Hematopoietic multipotent progenitor cell (in vitro differentiated cells): ENCODE measurements around the gene HLA-B. TPM values are rescaled to one million over a fixed set of nuclear protein-coding genes. Genes with fewer than 3 reads are reported as not detected.

ENCODE experiments used
- DNase-seq, 3 donors: peaks; one replicate each; pipeline ENCODE4 v3.0.0-alpha.2; 2011 to 2015; ENCODE audit warnings: low read depth in 2 of 3, low spot score in 2 of 3
- total RNA-seq: library from RNA; depleted of rRNA; stranded (reverse); fragments of >200 nt; gene quantifications from one replicate; pipeline ENCODE4 v1.2.3, GENCODE V29; 2012

HLA-B gene
- total RNA-seq, 1 donor, result 2,264 TPM

DNA sequence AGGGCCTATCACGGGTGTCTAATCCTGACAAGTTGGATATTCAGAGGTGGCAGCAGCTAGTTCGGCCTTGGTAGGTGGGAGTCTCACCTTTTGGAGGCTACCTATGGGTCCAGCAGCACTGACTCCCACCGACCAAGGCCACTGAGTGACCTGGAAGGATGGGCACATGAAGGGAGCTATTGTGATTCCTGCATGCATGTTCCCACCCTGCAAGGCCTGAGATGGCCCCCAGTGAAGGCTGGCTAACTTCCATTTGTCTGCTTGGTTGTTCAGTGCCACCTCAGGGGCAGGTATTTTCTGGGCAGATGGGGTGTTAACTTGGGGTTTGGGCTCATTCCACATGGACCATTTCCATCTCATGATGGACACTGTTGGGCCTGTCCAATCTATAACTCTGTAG, 28.1 kb upstream of the HLA-B start:
- no peak for DNase-seq

DNA sequence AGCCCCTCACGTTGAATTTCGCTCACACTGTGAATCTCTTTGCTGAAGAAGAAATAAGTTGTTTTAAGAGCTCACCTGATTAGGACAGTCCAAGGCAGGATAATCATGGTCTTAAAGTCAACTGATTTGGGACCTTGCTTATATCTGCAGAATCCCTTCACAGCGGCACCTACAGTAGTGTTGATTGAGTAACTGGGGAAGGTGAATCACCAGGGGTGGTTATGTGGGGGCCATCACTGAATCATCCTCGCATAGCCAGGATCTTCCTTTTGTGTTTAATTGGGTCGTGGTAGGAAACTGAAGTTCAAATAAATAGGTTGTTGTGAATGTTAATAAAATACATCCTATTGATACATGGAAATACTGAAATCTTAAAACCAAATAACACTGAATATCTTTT, 26.2 kb upstream of the HLA-B start:
- DNase-seq, result no peak

DNA sequence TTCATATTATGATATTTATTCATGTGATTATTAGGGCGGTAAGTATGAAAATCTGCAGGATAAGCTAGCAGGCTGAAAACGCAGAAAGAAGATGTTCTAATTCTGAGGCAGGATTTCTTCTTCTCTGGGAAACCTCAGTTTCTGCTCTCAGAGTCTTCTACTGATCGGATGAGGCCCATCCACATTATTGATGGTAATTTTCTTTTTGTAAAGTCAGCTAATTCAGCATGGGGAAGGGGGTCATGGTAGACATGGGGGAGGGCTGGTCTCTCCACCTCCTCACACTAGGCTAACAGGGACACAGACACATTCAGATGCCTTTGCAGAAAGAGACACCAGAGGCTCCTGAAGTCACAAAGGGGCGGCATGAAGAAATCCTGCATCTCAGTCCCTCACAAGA, 24.7 kb upstream of the HLA-B start:
- no peak for DNase-seq

DNA sequence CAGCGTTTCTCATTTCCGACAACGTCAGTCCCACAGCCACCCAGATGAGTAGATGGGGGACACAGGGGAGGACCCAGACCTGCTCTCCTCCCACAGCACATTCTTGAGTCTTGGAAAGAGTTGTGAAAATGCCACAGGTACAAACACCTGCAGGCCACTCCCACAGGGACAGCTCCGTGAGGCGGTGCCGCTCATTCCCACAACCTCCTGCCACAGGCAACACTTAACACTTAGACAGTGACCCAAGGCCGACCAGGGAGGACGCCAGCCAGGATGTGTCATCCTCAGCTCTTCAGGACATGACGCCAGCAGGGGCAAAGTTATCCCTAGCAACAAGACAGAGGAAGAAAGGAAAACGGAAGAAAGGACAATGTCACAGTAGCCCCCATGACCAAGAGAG, 22.9 kb upstream of the HLA-B start:
- no peak for DNase-seq

DNA sequence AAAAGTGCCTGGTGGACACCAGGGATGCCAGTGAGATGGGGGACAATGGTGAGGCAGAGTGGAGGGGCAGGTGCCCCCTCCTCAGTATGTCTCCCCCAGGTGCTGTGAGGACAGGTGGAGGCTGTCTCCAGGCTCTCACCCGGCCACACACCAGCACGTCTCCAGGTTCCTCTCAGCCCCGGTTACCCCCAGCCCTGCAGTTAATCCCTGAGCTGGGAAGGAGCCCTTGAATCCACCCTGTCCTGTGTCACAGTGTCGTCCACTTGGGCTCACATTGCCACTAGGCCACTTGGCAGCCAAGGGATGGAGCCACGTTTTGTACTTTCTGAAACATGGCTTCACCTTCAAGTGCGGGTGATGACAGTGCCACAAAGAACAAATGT, 21.7 kb upstream of the HLA-B start:
- DNase-seq, result no peak

DNA sequence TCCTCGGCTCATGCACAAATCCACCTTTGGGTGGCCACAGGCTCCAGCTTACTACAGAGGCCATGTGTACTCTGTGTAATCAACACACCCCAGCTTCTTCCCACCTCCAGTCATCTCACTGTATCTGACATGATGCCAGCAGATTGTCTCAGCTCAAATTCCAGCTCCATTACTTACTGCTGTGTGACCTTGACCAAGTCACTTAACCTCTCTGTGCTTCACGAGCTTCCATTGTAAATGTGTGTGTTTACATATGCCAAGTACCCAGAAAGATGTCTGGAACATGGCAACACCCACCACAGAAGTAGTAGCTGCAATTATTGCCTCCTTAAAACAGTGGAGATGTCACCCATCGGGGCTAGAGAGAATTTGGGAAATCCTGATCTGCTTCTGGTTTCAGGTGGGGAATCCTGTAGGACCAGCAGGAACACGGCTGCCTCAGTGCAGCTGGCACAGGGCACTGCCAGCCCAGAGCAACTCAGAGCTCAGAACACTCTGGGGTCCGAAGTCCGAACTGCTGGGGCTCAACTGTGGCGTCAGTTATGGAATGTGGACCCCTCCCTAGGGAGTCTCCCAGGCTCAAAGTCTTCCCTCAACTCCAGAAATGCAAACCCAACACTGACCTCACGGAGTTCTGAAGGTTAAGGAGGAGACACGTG, 21.2 kb upstream of the HLA-B start:
- no peak for DNase-seq

DNA sequence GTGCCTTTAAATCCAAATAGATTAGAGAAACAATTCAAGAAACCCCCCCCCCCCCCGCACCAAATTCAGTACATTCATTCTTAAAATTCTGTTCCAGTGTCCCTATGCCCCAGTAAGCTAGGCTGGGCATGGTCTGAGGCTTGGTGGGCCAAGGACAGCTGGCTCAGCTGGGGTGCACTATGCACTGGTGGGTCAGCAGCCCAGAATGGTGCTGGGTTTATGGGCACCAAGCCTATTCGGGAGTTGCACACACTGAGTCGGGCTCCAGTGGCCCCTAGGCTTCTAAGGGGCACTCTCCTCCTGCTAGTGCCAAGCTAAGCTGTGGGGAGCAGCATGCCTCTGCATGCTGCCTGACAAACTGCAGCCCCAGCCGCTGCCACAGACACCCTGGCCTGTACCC, 20.1 kb upstream of the HLA-B start:
- no peak for DNase-seq

DNA sequence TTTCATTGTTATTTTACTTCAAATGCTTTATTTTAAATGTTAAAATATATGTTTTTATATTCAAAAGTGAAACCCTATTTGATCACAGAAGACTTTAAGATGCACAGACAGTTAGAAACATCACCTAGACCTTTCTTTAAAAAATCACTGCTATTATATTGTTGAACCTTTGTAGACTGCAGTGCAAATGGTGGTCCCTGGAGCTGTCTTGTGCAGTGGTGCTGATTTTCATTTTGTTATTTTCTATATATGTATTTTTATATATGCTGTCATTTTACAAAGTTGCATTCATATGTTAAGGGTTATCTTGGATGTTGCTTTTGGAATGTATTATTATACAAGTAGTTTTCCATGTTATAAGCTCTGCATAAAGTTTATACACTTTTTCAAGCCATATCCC, 18.7 kb upstream of the HLA-B start:
- no peak for DNase-seq

DNA sequence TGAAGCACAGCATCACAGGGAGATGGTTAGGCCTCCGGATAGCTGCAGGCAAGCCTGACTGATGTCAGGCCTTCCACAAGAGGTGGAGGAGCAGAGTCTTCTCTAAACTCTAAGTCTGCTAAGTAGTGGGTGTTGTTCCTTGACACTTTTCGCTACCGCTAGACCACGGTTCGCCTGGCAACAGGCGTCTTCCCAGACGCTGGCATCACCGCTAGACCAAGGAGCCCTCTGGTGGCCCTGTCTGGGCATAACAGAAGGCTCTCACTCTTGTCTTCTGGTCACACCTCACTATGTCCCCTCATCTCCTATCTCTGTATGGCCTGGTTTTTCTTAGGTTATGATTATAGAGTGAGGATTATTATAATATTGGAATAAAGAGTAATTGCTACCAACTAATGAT, 17.1 kb upstream of the HLA-B start:
- peak in 1 of 3 donors; percentile 34 for DNase-seq

DNA sequence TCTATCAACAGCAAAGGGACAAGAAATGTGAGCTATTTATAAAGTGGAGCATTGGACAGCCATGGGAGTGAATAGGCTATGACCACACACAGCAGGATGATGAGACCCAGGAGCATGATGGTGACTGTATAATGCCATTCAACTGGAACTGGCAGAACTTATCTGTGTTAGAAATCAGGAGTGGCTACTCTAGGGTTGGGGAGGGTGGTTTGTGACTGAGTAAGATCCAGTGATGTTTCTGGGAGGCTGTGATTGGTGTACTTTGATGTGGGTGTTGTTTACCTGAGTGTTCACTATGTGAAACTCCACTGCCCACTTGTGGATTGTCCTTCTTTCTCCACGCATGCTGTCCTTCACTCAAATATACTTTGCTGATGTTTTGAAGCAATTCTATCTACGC, 11.5 kb upstream of the HLA-B start:
- DNase-seq, result no peak

DNA sequence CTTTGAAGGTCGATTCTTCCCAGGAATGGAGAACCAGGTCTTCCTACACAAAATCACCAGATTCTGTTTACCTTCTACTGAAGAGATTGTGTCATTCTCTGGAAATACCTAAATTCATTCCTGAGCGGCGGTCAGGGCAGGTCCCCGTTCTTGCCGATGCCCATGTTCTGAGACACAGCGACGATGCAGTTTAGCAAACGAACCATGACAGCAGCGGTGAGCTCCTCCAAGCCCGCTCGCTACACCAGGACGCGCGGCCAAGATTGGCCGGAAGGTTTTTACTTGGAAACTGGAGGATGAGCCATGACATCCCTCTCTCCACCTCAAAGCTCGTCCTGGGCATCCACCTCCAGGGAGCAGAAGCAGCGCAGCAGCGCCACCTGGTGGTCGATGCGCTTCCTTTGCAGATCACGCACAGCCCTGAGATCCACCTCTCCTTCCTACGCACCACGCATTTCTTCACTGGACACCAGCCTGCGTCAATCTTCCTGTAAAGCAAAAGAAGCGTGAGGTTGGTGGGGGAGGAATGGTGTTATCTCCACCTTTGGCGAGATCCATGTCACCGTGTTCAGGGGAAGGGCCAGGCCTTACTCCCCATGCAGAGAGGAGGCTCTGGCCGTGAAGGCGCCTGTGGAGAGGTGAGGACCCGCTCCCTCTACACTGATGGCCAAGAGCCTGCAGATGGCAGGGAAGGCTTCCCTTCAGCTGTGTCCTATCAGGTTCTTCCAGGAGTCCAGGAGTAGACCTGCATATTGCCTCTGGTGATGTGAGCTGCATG, 9.9 kb upstream of the HLA-B start:
- peak; percentile 87 to 97 (median 91) for DNase-seq

DNA sequence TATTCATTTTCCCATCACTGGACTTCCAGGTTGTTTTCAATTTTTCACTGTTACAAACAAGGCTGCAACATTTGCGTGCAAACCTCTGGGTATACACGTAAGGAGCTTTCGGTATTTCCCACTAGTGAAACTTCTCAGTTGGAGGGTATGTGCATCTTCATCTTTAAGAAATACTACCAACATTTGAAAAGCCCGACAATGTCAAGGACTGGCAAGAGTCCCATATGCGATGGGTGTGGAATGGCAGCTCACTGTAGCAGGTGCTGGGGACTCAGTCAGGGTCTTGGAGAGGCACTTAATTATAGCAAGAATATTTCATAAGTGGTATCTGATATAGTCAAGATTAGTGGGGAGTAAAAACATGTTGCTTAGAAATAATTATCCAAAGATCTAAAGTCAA, 8.9 kb upstream of the HLA-B start:
- DNase-seq, result no peak

DNA sequence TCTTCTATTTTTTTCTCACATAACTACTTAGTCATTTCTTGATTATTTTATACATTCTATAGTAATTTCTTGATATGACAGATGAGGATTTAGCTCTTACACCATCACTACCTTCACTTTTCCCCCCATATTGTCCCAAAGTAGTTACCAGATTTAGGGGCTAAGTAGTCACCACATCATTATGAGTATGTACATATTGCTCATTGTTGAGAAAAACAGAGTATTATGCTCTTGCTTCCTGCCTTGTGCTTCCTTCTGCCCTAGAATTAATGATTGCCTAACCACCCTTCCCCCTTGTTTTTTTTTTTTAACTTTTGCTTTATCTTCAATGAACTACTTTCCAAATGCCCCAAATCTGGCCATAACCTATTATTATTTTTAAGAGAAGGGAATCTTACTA, 6.8 kb upstream of the HLA-B start:
- no peak for DNase-seq

DNA sequence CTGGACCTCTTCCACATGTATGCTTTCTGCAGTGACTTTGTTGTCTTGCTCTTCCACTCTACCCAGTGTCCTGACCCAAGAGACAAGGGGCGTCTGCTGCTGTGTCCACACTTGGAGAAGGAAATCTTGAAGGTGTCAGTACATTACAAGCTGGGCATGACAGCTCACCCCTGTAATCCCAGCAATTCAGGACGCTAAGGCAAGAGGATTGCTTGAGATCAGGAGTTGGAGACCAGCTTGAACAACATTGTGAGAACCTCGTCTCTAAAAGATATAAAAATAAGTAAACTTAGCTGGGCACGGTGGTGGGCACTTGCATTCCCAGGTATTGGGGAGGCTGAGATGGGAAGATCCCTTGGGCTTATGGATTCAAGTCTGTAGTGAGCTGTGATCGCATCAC, 5.8 kb upstream of the HLA-B start:
- DNase-seq, result no peak

DNA sequence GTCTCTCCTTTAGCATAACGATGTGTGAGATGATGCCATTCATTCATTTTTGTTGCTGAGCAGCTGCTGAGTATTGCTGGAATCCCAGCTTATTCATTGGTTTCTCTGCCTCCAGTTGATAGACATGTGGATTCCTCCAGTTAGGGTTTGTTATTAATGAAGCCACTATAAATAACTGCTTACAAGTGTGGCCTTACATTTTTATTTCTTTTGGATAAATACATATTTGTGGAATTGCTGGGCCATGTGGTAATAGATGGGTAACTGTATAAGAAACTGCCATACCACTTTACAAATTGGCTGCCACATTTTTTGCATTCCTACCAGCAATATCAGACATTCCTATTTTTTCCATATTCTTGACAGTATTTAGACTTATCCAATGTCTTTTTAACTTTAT, 2.6 kb upstream of the HLA-B start:
- no peak for DNase-seq

DNA sequence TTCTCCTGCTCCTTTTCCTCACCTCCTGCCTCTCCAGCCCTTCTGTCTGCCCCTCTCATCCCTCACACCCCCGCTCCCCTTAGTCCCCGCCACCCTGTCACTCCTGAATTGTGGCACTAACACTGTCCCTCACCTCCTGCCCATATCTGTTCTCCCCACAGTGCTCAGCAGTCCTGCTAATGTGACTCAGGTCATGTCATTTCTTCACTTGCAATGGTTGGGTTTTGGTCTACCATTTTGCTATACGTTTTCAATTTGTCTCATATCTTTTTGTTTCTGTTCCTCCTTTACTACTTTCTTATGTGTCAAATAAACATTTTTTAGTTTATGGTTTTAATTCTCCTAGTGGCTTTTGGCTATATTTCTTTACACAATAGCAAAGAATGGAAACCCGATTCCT, 1.3 kb upstream of the HLA-B start:
- no peak for DNase-seq

DNA sequence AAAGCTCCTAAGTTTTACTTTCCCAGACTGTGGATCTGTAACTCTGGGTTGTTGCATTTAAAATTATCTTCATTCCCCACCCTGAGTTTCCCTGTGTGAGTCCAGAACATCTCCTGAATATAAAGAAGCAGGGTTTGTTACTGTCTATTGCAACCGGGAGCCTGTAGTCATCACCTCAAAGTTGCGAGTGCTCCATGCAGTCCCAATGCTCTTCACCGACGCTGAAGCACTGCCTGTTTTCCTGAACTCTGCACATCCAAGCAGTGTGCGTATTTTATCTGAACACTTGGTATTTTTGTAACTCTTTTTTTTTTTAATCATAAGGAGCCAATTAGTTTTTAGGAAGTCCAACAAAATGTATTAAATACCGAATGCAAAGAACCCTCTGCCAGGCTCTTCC, 907 bp upstream of the HLA-B start:
- no peak for DNase-seq

DNA sequence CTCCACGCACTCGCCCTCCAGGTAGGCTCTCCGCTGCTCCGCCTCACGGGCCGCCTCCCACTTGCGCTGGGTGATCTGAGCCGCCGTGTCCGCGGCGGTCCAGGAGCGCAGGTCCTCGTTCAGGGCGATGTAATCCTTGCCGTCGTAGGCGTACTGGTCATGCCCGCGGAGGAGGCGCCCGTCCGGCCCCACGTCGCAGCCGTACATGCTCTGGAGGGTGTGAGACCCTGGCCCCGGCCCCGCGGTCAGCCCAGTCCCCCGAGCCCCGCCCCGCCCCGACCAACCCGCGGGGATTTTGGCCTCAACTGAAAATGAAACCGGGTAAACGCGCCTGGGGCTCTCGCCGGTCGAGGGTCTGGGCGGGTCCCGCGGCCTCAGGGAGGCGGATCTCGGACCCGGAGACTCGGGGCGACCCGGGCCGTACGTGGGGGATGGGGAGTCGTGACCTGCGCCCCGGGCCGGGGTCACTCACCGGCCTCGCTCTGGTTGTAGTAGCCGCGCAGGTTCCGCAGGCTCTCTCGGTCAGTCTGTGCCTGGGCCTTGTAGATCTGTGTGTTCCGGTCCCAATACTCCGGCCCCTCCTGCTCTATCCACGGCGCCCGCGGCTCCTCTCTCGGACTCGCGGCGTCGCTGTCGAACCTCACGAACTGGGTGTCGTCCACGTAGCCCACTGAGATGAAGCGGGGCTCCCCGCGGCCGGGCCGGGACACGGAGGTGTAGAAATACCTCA, 598 bp downstream of the HLA-B start:
- DNase-seq, result peak in 1 of 3 donors; percentile 43

DNA sequence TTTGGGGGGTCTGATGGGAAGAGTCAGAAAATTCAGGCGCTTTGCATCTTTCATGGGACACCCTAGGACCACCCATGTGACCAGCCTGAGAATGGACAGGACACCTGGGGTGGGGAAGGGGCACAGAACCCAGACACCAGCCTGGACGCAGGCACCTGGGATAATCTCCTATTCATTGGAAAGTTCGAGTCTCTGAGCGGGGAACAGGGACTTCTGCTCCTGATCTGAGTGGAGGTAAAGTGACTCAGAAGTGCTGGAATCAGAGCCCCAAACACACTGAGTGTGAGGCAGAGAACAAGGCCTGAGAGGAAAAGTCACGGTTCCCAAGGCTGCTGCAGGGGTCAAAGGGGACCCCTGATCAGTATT, 1.4 kb downstream of the HLA-B start:
- DNase-seq, result no peak

DNA sequence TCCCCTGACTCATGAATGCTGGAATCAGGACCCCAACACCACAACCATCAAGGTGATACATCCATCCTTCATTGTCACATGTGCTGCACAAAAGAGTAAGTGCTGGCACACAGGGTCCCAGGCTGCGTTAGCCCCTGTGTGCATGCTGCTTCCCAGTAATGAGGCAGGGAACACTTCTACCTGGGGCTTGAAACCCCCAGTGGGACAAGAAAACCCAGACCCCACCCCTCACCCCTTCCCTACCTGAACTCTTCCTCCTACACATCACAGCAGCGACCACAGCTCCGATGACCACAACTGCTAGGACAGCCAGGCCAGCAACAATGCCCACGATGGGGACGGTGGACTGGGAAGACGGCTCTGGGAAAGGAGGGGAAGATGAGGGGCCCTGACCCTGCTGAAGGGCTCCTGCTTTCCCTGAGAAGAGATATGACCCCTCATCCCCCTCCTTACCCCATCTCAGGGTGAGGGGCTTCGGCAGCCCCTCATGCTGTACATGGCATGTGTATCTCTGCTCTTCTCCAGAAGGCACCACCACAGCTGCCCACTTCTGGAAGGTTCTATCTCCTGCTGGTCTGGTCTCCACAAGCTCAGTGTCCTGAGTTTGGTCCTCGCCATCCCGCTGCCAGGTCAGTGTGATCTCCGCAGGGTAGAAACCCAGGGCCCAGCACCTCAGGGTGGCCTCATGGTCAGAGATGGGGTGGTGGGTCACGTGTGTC, 2.0 kb downstream of the HLA-B start:
- DNase-seq, result no peak

DNA sequence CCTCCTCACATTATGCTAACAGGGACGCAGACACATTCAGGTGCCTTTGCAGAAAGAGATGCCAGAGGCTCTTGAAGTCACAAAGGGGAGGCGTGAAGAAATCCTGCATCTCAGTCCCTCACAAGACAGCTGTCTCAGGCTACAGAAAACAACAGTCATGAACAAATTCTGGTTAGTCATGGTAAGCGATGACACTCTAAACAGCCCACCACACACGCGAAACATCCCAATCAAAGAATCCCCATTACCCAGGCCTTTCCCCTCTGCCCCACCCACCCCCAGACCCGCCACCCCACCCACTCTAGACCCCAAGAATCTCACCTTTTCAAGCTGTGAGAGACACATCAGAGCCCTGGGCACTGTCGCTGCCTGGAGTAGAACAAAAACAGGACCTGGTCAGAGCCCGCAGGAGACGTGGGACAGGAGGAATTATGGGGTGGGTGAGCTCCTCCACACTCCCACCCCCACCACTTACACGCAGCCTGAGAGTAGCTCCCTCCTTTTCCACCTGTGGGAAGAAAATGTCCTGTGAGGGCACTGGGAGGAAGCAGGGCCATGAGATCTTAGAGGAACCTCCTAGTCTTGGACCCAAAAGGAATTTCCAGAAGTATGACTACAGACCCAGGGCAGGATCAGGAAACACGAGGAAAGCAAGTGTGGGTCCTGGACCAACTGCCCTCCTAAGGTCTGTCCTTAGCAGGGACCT, 2.7 kb downstream of the HLA-B start:
- DNase-seq, result no peak
